Spleen (tissue), 11 donors: ENCODE data around the gene ITGB8. TPM values are rescaled to one million over a fixed set of nuclear protein-coding genes. Genes with fewer than 3 reads are reported as not detected.
A peak's percentile ranks its signal among the peaks of the same experiment; 100 is the strongest.

Experiments used
- DNase-seq: peaks from one replicate; pipeline ENCODE4 v3.0.0-alpha.2; 2020
- H3K27ac ChIP-seq, 8 donors: fragments of 200-600 bp; sonication (generic) in 7 of 8; 1 replicate in 4 of 8; 2 replicates in 4 of 8; pipeline versions ENCODE4 v1.5.0 to v1.8.0; 2016 to 2021; ENCODE audit warnings: inconsistent platforms in 4 of 8, mild to moderate bottlenecking in 4 of 8, moderate library complexity in 1 of 8
- H3K27me3 ChIP-seq, 7 donors: fragments of 200-600 bp; sonication (generic) in 6 of 7; replicated peaks in 1 of 7; 1 replicate in 4 of 7; 2 replicates in 3 of 7; pipeline versions ENCODE4 v1.5.0 to v1.8.0; 2016 to 2021; ENCODE audit warnings: inconsistent platforms in 3 of 7, mild to moderate bottlenecking in 1 of 7
- H3K36me3 ChIP-seq, 6 donors: fragments of 200-600 bp; sonication (generic) in 5 of 6; 1 replicate in 4 of 6; 2 replicates in 2 of 6; pipeline versions ENCODE4 v1.5.0 to v1.8.0; 2016 to 2021; ENCODE audit warnings: inconsistent platforms in 2 of 6
- H3K4me1 ChIP-seq, 6 donors: fragments of 200-600 bp; sonication (generic) in 5 of 6; 1 replicate in 3 of 6; 2 replicates in 3 of 6; pipeline versions ENCODE4 v1.5.0 to v1.8.0; 2016 to 2021; ENCODE audit warnings: inconsistent platforms in 3 of 6
- H3K4me3 ChIP-seq, 8 donors: fragments of 200-600 bp; sonication (generic) in 7 of 8; 1 replicate in 4 of 8; 2 replicates in 4 of 8; pipeline versions ENCODE4 v1.5.0 to v1.8.0; 2016 to 2021; ENCODE audit warnings: inconsistent platforms in 4 of 8, mild to moderate bottlenecking in 4 of 8, moderate library complexity in 2 of 8
- H3K9me3 ChIP-seq, 8 donors: fragments of 200-600 bp; sonication (generic) in 7 of 8; 1 replicate in 4 of 8; 2 replicates in 4 of 8; pipeline versions ENCODE4 v1.5.0 to v1.8.0; 2016 to 2021; ENCODE audit warnings: inconsistent platforms in 4 of 8
- POLR2A ChIP-seq, 3 donors: fragments of 450-650 bp; IDR thresholded peaks; one replicate each; pipeline ENCODE4 v1.5.1; 2017; ENCODE audit warnings: antibody characterized with exemption in 3 of 3, mild to moderate bottlenecking in 1 of 3
- POLR2AphosphoS5 ChIP-seq, 3 donors: sonication (generic); formaldehyde crosslinking; IDR thresholded peaks; one replicate each; pipeline ENCODE4 v1.5.1; 2017; ENCODE audit warnings: antibody characterized with exemption in 3 of 3
- WGBS, 5 donors: extraction: QIAGEN DNeasy Blood & Tissue Kit in 3 of 5; methylation state at CpG; one replicate each; pipeline versions ENCODE4 v1.1.5 to v1.1.7; 2013 to 2018; 5-methylcytosine and 5-hydroxymethylcytosine counted together
- intact Hi-C: fragments of 100-400 bp; cut with DNase I; formaldehyde crosslinking; loops from one replicate; pipeline ENCODE4 v1.15.0; 2023; ENCODE audit warnings: low total_unique reads
- polyA plus RNA-seq, 3 donors: library from polyadenylated mRNA; stranded (reverse); fragments of 200-250 nt; gene quantifications; one replicate each; pipeline ENCODE4 v1.2.1, GENCODE V29; 2013
- total RNA-seq, 7 donors: library from RNA; depleted of rRNA in 3 of 7; stranded (reverse); fragments of >200 nt in 3 of 7; fragmentation: NEBNext Ultra II Directional in 4 of 7; extraction: Animal tissue kit (Norgen Biotek cat#: 25700) in 4 of 7; gene quantifications; one replicate each; pipeline versions ENCODE4 v1.1.0 to v1.2.1, GENCODE V29; 2016 to 2021
- TF ChIP-seq, protein P1 (sequence below), 11 experiments: fragments of 200-600 bp in 7 of 11; fragments of 450-650 bp in 4 of 11; sonication (generic) in 4 of 11; IDR thresholded peaks in 8 of 11; conservative IDR thresholded peaks in 3 of 11; 1 replicate in 7 of 11; 2 replicates in 4 of 11; pipeline versions ENCODE4 v1.4.0 to v1.8.0; 2016 to 2021; ENCODE audit warnings: antibody characterized with exemption in 11 of 11, inconsistent platforms in 4 of 11, mild to moderate bottlenecking in 1 of 11
- donor health status: healthy with polysubstance abuse.
- donor health status: DM: no; HTN: no; CAD: no; lungs with moderate emphysema.
- donor health status: DM: no; HTN: no; CAD: no.
- donor health status: Bipolar disorder and iron deficiency.
- donor health status: healthy.
- donor health status: DM: no; HTN: no; CAD: no.
- donor health status: DM: yes; HTN: yes; CAD: no.

ITGB8 gene
- total and polyA plus RNA-seq, 10 donors = 0.11 to 1.1 (median 0.28) TPM

- H3K4me1 ChIP-seq = peaks cover 0 to 18% (median 0%) of the 10 kb centered on the region in 6 donors
- H3K4me3 ChIP-seq = no peak overlapping the region
- DNase-seq = no peak
- intact Hi-C loops = no loop called here
- H3K27ac ChIP-seq = no peak overlapping the region
- H3K36me3 ChIP-seq = no peaks in the 10 kb centered on the region
- WGBS, 5 donors = 84 to 88% (median 87%) methylated on average over 9 of the region's 9 CpGs
- peaks cover 0 to 16% (median 0%) of the 10 kb centered on the region in 7 donors for H3K27me3 ChIP-seq
- TF ChIP-seq POLR2AphosphoS5 (IDR thresholded peaks at IDR 0.05) (no peak), POLR2A (IDR thresholded peaks at IDR 0.05) (no peak)
- TF ChIP-seq, protein P1, sequence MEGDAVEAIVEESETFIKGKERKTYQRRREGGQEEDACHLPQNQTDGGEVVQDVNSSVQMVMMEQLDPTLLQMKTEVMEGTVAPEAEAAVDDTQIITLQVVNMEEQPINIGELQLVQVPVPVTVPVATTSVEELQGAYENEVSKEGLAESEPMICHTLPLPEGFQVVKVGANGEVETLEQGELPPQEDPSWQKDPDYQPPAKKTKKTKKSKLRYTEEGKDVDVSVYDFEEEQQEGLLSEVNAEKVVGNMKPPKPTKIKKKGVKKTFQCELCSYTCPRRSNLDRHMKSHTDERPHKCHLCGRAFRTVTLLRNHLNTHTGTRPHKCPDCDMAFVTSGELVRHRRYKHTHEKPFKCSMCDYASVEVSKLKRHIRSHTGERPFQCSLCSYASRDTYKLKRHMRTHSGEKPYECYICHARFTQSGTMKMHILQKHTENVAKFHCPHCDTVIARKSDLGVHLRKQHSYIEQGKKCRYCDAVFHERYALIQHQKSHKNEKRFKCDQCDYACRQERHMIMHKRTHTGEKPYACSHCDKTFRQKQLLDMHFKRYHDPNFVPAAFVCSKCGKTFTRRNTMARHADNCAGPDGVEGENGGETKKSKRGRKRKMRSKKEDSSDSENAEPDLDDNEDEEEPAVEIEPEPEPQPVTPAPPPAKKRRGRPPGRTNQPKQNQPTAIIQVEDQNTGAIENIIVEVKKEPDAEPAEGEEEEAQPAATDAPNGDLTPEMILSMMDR (IDR thresholded peaks at IDR 0.05 in 8 of 11, conservative IDR thresholded peaks at IDR 0.05 in 3 of 11) = peak in 4 of 11 experiments; percentile 12 to 38 (median 21)
- H3K9me3 ChIP-seq = peaks cover 0 to 10% (median 0%) of the 10 kb centered on the region in 8 donors
Observed at GRCh38 chr7:20440472-20441105, 109.9 kb downstream of the ITGB8 start.

DNA sequence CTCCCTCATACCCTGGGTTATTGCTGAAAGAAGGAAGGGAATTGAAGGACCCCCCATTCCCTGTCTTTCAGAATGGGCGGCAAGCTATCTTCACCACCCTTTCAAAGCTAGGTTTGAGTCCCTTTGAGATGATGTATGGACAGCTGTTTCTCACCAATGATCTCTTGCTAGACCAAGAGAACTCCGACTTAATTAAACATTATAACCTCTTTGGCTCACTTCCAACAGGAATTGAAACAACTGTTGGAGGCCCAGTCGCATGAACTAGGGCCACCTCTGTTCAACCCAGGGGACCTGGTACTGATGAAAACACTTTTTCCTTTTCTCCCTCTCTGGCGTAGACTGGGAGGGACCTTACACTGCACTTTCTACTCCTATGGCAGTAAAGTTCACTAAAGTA, 110.6 kb downstream of the ITGB8 start:
- intact Hi-C loops = no loop called here
- H3K4me3 ChIP-seq = no peak overlapping the region
- TF ChIP-seq POLR2A (IDR thresholded peaks at IDR 0.05) (no peak), POLR2AphosphoS5 (IDR thresholded peaks at IDR 0.05) (no peak)
- TF ChIP-seq, protein P1 (IDR thresholded peaks at IDR 0.05 in 8 of 11, conservative IDR thresholded peaks at IDR 0.05 in 3 of 11) = no peak
- H3K27me3 ChIP-seq = peaks cover 0 to 16% (median 0%) of the 10 kb centered on the region in 7 donors
- no peaks in the 10 kb centered on the region for H3K36me3 ChIP-seq
- H3K27ac ChIP-seq = no peak overlapping the region
- WGBS, 5 donors = 73 to 82% (median 78%) methylated on average over 4 of the region's 4 CpGs
- DNase-seq = no peak
- H3K9me3 ChIP-seq = peaks cover 0 to 10% (median 0%) of the 10 kb centered on the region in 8 donors
- H3K4me1 ChIP-seq = peaks cover 0 to 18% (median 0%) of the 10 kb centered on the region in 6 donors

GRCh38 chr7:20441991-20442441, 111.3 kb downstream of the ITGB8 start:
- Histone ChIP-seq H3K27me3 (peaks cover 0 to 16% (median 0%) of the 10 kb centered on the region in 7 donors), H3K27ac (no peak overlapping the region), H3K9me3 (peaks cover 0 to 10% (median 0%) of the 10 kb centered on the region in 8 donors), H3K36me3 (no peaks in the 10 kb centered on the region), H3K4me3 (no peak overlapping the region), H3K4me1 (peaks cover 0 to 18% (median 0%) of the 10 kb centered on the region in 6 donors)
- DNase-seq = no peak
- WGBS, 5 donors = 69 to 86% (median 74%) methylated on average over 3 of the region's 3 CpGs
- intact Hi-C loops = no loop called here
- TF ChIP-seq POLR2AphosphoS5 (IDR thresholded peaks at IDR 0.05) (no peak), POLR2A (IDR thresholded peaks at IDR 0.05) (no peak)
- TF ChIP-seq, protein P1 (IDR thresholded peaks at IDR 0.05 in 8 of 11, conservative IDR thresholded peaks at IDR 0.05 in 3 of 11) = no peak

GRCh38 chr7:20442951-20443350, 112.3 kb downstream of the ITGB8 start:
- Histone ChIP-seq H3K27me3 (peaks cover 0 to 16% (median 0%) of the 10 kb centered on the region in 7 donors), H3K4me3 (no peak overlapping the region), H3K36me3 (no peaks in the 10 kb centered on the region), H3K27ac (no peak overlapping the region), H3K4me1 (peaks cover 0 to 16% (median 0%) of the 10 kb centered on the region in 6 donors), H3K9me3 (peaks cover 0 to 10% (median 0%) of the 10 kb centered on the region in 8 donors)
- no peak for DNase-seq
- WGBS, 5 donors = 72 to 77% (median 76%) methylated on average over 8 of the region's 8 CpGs
- no peak for TF ChIP-seq POLR2A (IDR thresholded peaks at IDR 0.05)
- TF ChIP-seq, protein P1 (IDR thresholded peaks at IDR 0.05 in 8 of 11, conservative IDR thresholded peaks at IDR 0.05 in 3 of 11) = no peak
- TF ChIP-seq POLR2AphosphoS5 (IDR thresholded peaks at IDR 0.05) = no peak
- intact Hi-C loops = no loop called here
